Stimulated activated CD8-positive, alpha-beta memory T cell treated with anti-CD3 and anti-CD28 coated beads, Interleukin-4, amount 100 ng/mL, for 48 hours (primary cell): Measurements from ENCODE around the gene SMIM5.

Experiments used
- DNase-seq: peaks from one replicate; pipeline ENCODE4 v3.0.0-alpha.2; 2020

The SMIM5 gene

GRCh38 chr17:75604034-75604695 lies 29.1 kb upstream of the SMIM5 start:
- DNase-seq: no peak

DNA sequence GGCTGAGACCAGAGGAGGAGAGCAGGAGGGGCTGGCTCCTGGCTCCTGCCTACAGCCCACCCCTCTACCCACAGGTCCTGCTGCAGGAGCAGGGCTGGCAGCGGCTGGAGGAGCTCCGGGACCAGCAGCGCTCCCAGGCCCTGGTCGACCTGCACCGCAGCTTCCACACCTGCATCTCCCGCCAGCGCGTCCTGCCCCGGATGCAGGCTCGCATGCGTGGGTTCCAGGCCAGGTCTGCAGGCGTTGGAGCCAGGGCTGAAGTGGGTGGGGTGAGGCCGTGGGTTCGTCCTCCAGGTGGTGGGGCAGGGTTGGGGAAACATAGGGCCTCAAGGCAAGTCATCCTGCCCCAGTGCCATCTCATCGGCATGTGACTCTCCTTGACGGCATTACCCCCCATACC lies 27.4 kb upstream of the SMIM5 start:
- DNase-seq: no peak

GRCh38 chr17:75607086-75607485 lies 26.1 kb upstream of the SMIM5 start:
- no peak for DNase-seq

DNA sequence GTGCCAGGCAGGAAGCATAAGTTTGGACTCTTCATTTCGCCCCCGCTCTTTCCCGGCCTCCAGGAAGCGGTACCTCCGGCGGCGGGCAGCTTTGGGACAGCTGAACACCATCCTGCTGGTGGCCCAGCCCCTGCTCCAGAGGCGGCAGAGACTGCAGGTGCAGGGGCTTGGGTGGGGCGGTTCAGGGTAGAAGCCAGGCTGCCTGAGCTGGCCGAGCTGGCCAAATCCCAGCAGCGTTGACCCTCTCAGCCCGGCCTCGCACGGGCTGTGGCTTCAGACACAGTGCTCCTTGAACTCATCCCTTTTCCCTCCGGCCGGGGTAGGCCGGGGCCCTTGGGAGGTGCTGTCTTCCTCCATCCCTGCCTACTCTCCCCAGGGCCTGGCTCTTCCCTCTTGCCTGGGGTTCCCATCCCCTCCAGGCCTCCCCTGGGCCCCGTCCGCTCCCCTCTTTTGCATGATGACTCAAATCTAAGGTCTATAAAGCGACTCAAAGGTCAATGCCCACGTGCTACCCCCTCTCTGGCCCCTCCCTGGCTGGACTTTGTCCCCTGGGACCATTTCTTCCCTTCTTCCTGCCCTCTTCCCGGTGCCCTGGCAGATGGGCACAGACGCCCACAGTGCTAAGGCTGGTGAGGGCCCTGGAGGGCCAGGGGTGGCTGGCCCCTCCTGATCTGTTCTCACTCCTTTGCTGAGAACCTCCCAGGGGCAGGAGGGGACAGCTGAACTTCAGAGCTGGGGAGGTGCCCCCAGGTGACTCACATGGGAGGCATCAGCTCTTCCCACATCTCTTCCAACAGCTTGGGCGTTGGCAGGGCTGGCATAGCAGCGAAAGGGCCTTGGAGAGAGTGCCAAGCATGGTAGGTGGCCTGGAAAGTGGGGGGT lies 22.9 kb upstream of the SMIM5 start:
- DNase-seq: no peak

DNA sequence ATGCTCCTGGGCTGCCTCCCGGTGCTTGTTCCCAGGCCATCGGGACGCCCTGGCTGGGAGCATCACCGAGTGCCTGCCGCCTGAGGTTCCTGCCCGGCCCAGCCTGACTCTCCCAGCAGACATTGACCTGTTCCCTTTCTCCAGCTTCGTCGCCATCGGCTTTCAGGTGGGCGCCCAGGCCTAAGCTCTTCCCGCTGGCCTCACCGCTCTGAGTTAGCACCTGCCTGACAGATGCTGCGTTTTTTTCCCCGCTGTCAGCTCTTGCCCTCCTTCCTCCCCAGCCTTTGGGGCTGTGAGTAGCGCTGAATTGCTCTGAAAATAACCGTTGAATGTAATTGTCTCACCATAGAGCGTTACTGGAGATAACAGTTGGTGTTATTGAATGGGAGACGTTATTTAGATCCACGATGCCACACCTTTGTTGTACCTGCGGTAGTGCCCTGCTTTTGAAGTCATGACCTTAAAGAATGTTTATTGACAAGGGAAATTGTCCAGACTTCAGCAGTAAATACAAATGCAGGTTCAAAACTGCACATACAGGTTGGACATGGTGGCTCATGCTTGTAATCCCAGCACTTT lies 21.3 kb upstream of the SMIM5 start:
- DNase-seq: no peak

- DNase-seq: no peak
Observed at GRCh38 chr17:75612906-75613626, 20.2 kb upstream of the SMIM5 start.

DNA sequence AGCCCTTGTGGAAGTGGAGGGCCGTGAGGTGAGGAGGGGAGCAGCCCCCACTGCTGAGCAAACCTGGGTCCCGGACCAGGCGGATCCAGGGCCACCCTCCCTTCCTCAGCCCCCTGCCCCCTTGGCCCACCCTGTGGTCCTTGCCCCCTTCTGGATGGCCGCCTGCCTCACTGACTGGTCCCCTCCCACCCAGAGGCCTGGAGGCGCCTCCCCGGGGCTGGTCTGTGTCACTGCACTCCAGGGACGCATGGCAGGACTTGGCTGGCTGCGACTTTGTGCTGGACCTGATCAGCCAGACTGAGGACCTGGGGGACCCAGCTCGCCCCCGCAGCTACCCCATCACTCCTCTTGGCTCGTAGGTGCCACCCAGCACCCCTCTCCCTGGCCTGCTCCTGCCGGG lies 19.2 kb upstream of the SMIM5 start:
- no peak for DNase-seq

DNA sequence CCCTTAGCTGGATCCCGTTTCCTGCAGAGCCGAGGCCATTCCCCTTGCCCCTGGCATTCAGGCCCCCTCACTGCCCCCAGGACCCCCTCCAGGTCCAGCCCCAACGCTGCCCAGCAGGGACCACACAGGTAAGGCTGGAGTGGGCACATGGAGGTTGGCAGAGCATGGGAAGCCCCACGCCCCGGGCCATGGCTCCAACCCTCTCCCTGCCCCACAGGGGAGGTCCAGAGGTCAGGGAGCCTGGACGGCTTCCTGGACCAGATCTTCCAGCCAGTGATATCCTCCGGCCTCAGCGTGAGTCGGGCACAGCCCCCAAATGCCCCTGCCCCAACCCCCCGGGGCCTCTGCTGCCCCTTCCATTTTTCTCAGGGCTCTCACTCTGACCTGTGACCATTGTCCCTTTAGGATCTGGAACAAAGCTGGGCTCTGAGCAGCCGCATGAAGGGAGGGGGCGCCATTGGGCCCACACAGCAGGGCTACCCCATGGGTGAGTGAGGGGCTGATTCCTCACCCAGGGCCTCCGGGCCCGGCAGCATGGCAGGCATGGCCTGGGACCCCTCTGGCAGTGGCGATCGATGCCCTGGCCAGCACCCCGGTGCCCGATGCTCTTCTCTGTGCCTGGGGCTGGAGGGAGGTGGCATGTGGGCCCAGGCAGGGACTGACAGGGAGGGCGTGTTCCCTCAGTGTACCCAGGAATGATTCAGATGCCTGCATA lies 18.5 kb upstream of the SMIM5 start:
- DNase-seq: no peak

- no peak for DNase-seq
Observed at GRCh38 chr17:75615301-75615700, 17.9 kb upstream of the SMIM5 start.

- DNase-seq: no peak
Observed at GRCh38 chr17:75616521-75617122, 16.6 kb upstream of the SMIM5 start.

- no peak for DNase-seq
Observed at GRCh38 chr17:75617218-75617617, 16.0 kb upstream of the SMIM5 start.

GRCh38 chr17:75617675-75618074 lies 15.6 kb upstream of the SMIM5 start:
- no peak for DNase-seq

DNA sequence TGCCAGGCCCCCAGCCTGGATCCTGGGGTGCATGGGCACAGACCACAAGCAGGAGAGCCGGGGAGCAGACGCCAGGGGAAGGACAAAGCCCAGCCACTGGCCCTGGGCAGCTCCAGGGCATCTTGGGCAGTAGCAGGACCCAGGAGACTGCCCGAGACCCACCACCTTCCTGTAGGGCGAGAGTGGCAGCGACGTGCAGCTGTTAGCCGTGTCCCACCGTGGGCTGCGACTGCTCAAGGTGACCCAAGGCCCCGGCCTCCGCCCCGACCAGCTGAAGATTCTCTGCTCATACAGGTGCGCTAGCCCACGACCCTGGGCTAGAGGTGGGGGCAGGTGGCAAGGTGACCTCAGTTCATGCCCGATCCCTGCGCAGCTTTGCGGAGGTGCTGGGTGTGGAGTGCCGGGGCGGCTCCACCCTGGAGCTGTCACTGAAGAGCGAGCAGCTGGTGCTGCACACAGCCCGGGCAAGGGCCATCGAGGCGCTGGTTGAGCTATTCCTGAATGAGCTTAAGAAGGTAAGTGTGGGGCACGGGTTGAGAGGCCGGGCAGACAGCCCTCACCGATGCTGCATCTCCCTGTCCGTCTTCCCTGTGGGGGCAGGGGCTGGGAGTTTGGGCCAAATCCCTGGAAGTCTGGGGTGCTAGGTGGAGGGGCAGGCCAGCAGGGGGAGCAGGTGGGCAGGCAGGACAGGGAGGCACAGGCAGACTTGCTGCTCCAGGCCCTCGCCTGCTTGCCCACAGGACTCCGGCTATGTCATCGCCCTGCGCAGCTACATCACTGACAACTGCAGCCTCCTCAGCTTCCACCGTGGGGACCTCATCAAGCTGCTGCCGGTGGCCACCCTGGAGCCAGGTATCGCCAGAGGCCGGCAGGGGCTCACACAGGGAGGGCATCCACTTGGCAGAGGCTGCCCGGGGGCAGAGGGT lies 13.5 kb upstream of the SMIM5 start:
- DNase-seq: peak; percentile 55

DNA sequence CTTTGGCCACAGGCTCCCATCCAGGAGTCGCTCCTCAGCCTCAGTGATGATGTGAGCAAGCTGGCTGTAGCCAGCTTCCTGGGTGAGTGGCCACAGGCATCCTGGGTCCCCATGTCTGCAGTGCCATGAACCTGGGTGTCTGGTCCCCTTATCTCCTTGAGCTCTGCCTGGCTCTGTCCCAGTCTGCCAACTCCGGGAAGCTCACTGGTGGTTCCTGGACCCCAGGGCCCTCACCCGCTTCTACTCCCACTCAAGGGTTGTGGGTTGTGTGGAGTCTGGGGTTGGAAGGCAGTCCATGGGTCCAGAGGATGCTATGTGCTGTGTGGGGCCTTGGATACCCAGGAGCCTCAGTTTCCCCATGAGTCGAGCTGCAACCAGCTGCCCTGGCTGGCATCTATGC lies 11.7 kb upstream of the SMIM5 start:
- no peak for DNase-seq

DNA sequence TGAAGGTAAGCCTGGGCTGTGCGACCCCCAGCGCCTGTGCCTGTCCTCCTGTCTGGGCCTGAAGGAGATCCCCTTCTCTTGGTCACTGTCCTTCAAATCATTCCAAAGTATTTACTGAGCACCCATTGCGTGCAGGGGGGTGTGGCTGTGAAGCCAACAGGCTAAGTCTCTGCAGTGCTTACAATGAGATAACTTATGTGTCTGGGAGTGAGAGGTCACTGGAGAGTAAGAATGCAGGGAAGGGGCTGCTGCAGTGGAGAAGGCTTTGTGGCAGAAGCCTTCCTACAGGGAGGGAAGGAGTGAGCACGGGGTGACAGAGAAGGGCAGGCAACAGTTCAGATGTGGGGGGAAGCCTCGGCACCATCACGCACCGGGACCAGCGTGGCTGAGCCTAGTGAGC lies 11.2 kb upstream of the SMIM5 start:
- no peak for DNase-seq

- no peak for DNase-seq
Observed at GRCh38 chr17:75622771-75623273, 10.4 kb upstream of the SMIM5 start.

GRCh38 chr17:75623386-75623785 lies 9.8 kb upstream of the SMIM5 start:
- no peak for DNase-seq

- no peak for DNase-seq
Observed at GRCh38 chr17:75624021-75624420, 9.2 kb upstream of the SMIM5 start.

- no peak for DNase-seq
Observed at GRCh38 chr17:75624714-75625345, 8.4 kb upstream of the SMIM5 start.

GRCh38 chr17:75625813-75626486 lies 7.3 kb upstream of the SMIM5 start:
- DNase-seq: peak; percentile 38
